Loucy (cell line): ENCODE measurements around the gene MYBPC2.

Source experiments
- H2AFZ ChIP-seq: fragments of 200-600 bp; sonication (generic); 2 replicates; pipeline ENCODE4 v1.6.0; 2016; ENCODE audit warnings: antibody characterized with exemption, mild to moderate bottlenecking, low read length, moderate library complexity
- H3F3A ChIP-seq: fragments of 200-600 bp; 2 replicates; pipeline ENCODE4 v1.6.0; 2016; ENCODE audit warnings: antibody characterized with exemption, low read depth, mild to moderate bottlenecking
- H3K27me3 ChIP-seq: fragments of 200-600 bp; sonication (generic); 2 replicates; pipeline ENCODE4 v1.6.1; 2014; ENCODE audit warnings: low read length, mild to moderate bottlenecking; ENCODE audit not compliant: insufficient read depth, poor library complexity, severe bottlenecking
- H3K36me3 ChIP-seq: fragments of 200-600 bp; sonication (generic); 2 replicates; pipeline ENCODE4 v1.6.1; 2016; ENCODE audit warnings: low read length; ENCODE audit not compliant: insufficient read depth
- H3K4me1 ChIP-seq: fragments of 200-600 bp; sonication (generic); 2 replicates; pipeline ENCODE4 v1.5.1; 2014; ENCODE audit warnings: low read length, mild to moderate bottlenecking; ENCODE audit not compliant: insufficient read depth, poor library complexity, severe bottlenecking
- H3K4me2 ChIP-seq: fragments of 200-600 bp; sonication (generic); 2 replicates; pipeline ENCODE4 v1.6.0; 2014; ENCODE audit warnings: antibody characterized with exemption, low read length, low read depth, mild to moderate bottlenecking; ENCODE audit not compliant: poor library complexity, severe bottlenecking
- H3K4me3 ChIP-seq: fragments of 200-600 bp; sonication (generic); 2 replicates; pipeline ENCODE4 v1.5.1; 2014; ENCODE audit warnings: low read length, mild to moderate bottlenecking, mixed read lengths; ENCODE audit not compliant: poor library complexity, severe bottlenecking
- H3K79me2 ChIP-seq: fragments of 200-600 bp; sonication (generic); 2 replicates; pipeline ENCODE4 v1.6.1; 2014; ENCODE audit warnings: low read length; ENCODE audit not compliant: insufficient read depth
- H3K9ac ChIP-seq: fragments of 200-600 bp; sonication (generic); 2 replicates; pipeline ENCODE4 v1.6.0; 2014; ENCODE audit warnings: mild to moderate bottlenecking, low read depth, low read length, moderate library complexity; ENCODE audit not compliant: poor library complexity, severe bottlenecking
- H3K9me2 ChIP-seq: fragments of 200-600 bp; sonication (generic); replicated peaks from 2 replicates; pipeline ENCODE4 v1.6.1; 2016; ENCODE audit warnings: low read depth, low read length, mixed read lengths
- H3K9me3 ChIP-seq: fragments of 200-600 bp; sonication (generic); 2 replicates; pipeline ENCODE4 v1.6.1; 2014; ENCODE audit warnings: mild to moderate bottlenecking, antibody characterized with exemption, low read length, low read depth; ENCODE audit not compliant: insufficient read depth
- H4K20me1 ChIP-seq: fragments of 200-600 bp; sonication (generic); 2 replicates; pipeline ENCODE4 v1.6.0; 2014; ENCODE audit warnings: antibody characterized with exemption, low read length, mild to moderate bottlenecking; ENCODE audit not compliant: insufficient read depth, poor library complexity, severe bottlenecking
- EZH2phosphoT487 ChIP-seq: fragments of 200-600 bp; IDR thresholded peaks from 2 replicates; pipeline ENCODE4 v1.6.1; 2018; ENCODE audit warnings: antibody characterized with exemption, mild to moderate bottlenecking, moderate library complexity, borderline replicate concordance
- TF ChIP-seq, protein P1 (sequence below): fragments of 200-600 bp; sonication (generic); conservative IDR thresholded peaks from 2 replicates; pipeline ENCODE4 v1.5.1; 2014; ENCODE audit warnings: mild to moderate bottlenecking, antibody characterized with exemption, low read length

MYBPC2 gene

GRCh38 chr19:50409347-50409746 lies 23.3 kb upstream of the MYBPC2 start:
- TF ChIP-seq, protein P1, sequence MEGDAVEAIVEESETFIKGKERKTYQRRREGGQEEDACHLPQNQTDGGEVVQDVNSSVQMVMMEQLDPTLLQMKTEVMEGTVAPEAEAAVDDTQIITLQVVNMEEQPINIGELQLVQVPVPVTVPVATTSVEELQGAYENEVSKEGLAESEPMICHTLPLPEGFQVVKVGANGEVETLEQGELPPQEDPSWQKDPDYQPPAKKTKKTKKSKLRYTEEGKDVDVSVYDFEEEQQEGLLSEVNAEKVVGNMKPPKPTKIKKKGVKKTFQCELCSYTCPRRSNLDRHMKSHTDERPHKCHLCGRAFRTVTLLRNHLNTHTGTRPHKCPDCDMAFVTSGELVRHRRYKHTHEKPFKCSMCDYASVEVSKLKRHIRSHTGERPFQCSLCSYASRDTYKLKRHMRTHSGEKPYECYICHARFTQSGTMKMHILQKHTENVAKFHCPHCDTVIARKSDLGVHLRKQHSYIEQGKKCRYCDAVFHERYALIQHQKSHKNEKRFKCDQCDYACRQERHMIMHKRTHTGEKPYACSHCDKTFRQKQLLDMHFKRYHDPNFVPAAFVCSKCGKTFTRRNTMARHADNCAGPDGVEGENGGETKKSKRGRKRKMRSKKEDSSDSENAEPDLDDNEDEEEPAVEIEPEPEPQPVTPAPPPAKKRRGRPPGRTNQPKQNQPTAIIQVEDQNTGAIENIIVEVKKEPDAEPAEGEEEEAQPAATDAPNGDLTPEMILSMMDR: no peak
- TF ChIP-seq EZH2phosphoT487: no peak
- H3K27me3 ChIP-seq: no peaks in the 10 kb centered on the region
- H3K9ac ChIP-seq: no peak overlapping the region
- no peaks in the 10 kb centered on the region for H3K9me2 ChIP-seq
- no peak overlapping the region for H3K4me2 ChIP-seq
- no peak overlapping the region for H3K4me3 ChIP-seq
- no peaks in the 10 kb centered on the region for H4K20me1 ChIP-seq
- no peaks in the 10 kb centered on the region for H3K79me2 ChIP-seq
- peaks cover 17% of the 10 kb centered on the region; the same call in 1 of the 2 replicates for H3K36me3 ChIP-seq
- H3K9me3 ChIP-seq: no peaks in the 10 kb centered on the region
- no peaks in the 10 kb centered on the region for H3F3A ChIP-seq
- H2AFZ ChIP-seq: no peak overlapping the region
- H3K4me1 ChIP-seq: no peaks in the 10 kb centered on the region

GRCh38 chr19:50410109-50410508 lies 22.6 kb upstream of the MYBPC2 start:
- Histone ChIP-seq H3K9ac (no peak overlapping the region), H3K9me3 (no peaks in the 10 kb centered on the region), H3K4me2 (no peak overlapping the region), H3F3A (no peaks in the 10 kb centered on the region), H3K27me3 (no peaks in the 10 kb centered on the region), H3K4me3 (no peak overlapping the region), H3K36me3 (peaks cover 17% of the 10 kb centered on the region; the same call in 1 of the 2 replicates), H3K79me2 (no peaks in the 10 kb centered on the region), H3K9me2 (no peaks in the 10 kb centered on the region), H3K4me1 (no peaks in the 10 kb centered on the region), H2AFZ (no peak overlapping the region), H4K20me1 (no peaks in the 10 kb centered on the region)
- no peak for TF ChIP-seq EZH2phosphoT487
- TF ChIP-seq, protein P1: no peak

DNA sequence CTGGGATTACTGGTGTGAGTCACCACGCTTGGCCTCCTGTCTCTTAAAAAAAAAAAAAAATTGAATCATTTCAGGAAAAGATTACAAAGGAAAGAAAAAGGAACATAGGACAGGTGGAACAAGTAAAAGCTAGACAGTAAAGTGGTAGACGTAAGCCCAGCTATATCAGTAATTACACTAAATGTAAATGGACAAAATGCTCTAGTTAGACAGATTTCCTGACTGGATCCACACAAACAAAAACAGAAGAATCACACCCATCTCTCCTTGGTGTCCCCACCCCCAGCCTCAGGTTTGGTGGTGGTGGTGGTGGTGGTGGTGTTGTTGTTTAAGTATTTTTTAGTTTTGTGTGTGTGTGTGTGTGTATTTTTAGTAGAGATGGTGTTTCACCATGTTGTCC lies 20.3 kb upstream of the MYBPC2 start:
- no peaks in the 10 kb centered on the region for H3F3A ChIP-seq
- no peaks in the 10 kb centered on the region for H3K27me3 ChIP-seq
- no peak overlapping the region for H3K4me3 ChIP-seq
- no peak overlapping the region for H3K4me2 ChIP-seq
- no peaks in the 10 kb centered on the region for H4K20me1 ChIP-seq
- H3K9me3 ChIP-seq: no peaks in the 10 kb centered on the region
- no peaks in the 10 kb centered on the region for H3K79me2 ChIP-seq
- H3K36me3 ChIP-seq: peaks cover 7% of the 10 kb centered on the region; the same call in 1 of the 2 replicates
- TF ChIP-seq, protein P1: no peak
- TF ChIP-seq EZH2phosphoT487: no peak
- no peak overlapping the region for H3K9ac ChIP-seq
- no peak overlapping the region for H2AFZ ChIP-seq
- H3K9me2 ChIP-seq: no peaks in the 10 kb centered on the region
- no peaks in the 10 kb centered on the region for H3K4me1 ChIP-seq
